ENCODE data around the gene PARD3.

- TF ChIP-seq, protein P1, sequence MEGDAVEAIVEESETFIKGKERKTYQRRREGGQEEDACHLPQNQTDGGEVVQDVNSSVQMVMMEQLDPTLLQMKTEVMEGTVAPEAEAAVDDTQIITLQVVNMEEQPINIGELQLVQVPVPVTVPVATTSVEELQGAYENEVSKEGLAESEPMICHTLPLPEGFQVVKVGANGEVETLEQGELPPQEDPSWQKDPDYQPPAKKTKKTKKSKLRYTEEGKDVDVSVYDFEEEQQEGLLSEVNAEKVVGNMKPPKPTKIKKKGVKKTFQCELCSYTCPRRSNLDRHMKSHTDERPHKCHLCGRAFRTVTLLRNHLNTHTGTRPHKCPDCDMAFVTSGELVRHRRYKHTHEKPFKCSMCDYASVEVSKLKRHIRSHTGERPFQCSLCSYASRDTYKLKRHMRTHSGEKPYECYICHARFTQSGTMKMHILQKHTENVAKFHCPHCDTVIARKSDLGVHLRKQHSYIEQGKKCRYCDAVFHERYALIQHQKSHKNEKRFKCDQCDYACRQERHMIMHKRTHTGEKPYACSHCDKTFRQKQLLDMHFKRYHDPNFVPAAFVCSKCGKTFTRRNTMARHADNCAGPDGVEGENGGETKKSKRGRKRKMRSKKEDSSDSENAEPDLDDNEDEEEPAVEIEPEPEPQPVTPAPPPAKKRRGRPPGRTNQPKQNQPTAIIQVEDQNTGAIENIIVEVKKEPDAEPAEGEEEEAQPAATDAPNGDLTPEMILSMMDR (IDR thresholded peaks at IDR 0.05) = no peak
- TF ChIP-seq POLR2A (IDR thresholded peaks at IDR 0.05) = no peak
Observed at GRCh38 chr10:34504534-34504933, 310.6 kb downstream of the PARD3 start.

Data from Peyer's patch (tissue), 4 donors.